PC-3 (cell line): Measurements from ENCODE around the gene PSMD1. TPM values are rescaled to one million over a fixed set of nuclear protein-coding genes. Genes with fewer than 3 reads are reported as not detected.
"Not testable (repeated sequence)": the region's sequence is repeated elsewhere in the genome, so short reads cannot be mapped to it uniquely, and the experiment has no call there.

Experiments
- ATAC-seq: fragments of 200-7000 bp; cut with Tn5 transposase; 2 replicates; pipeline ENCODE4 v1.9.1; 2020; ENCODE audit warnings: mild to moderate bottlenecking, moderate library complexity
- BruUV-seq: library from RNA; stranded (reverse); fragments of 400-500 nt; replicated peaks from 2 replicates; lab custom pipeline; 2021; lab: Mats Ljungman, UMichigan
- CTCF ChIA-PET: fragments of 300-600 bp; sonication (Branson Sonifier 250); formaldehyde crosslinking; loops from one replicate; lab custom pipeline; 2022; ENCODE audit warnings: antibody characterized with exemption; lab: Charles Lee
- POLR2A ChIA-PET: fragments of 300-600 bp; sonication (Branson Sonifier 250); formaldehyde crosslinking; loops from one replicate; lab custom pipeline; 2022; ENCODE audit warnings: antibody characterized with exemption; ENCODE audit not compliant: unreplicated experiment; lab: Charles Lee
- DNase-seq: peaks from one replicate; pipeline ENCODE4 v3.0.0-alpha.2; 2015
- H2AFZ ChIP-seq: fragments of 300-600 bp; sonication (generic); 2 replicates; pipeline ENCODE4 v1.6.0; 2016; ENCODE audit warnings: antibody characterized with exemption, low read length
- H3F3A ChIP-seq: fragments of 300-600 bp; sonication (generic); one replicate; pipeline ENCODE4 v1.6.0; 2017; ENCODE audit warnings: antibody characterized with exemption, low read length, control low read depth, mild to moderate bottlenecking; ENCODE audit not compliant: unreplicated experiment
- H3K27ac ChIP-seq: fragments of 300-600 bp; sonication (generic); 2 replicates; pipeline ENCODE4 v1.5.1; 2016; ENCODE audit warnings: mild to moderate bottlenecking, low read length
- H3K27me3 ChIP-seq: fragments of 300-600 bp; sonication (generic); 2 replicates; pipeline ENCODE4 v1.6.1; 2016; ENCODE audit warnings: low read length, mixed read lengths
- H3K36me3 ChIP-seq: fragments of 300-600 bp; sonication (generic); 2 replicates; pipeline ENCODE4 v1.6.1; 2016; ENCODE audit warnings: low read depth, mixed run types, low read length, mixed read lengths
- H3K4me1 ChIP-seq: fragments of 300-600 bp; sonication (generic); 2 replicates; pipeline ENCODE4 v1.5.1; 2016; ENCODE audit warnings: low read length; ENCODE audit not compliant: insufficient read depth
- H3K4me2 ChIP-seq: fragments of 300-600 bp; sonication (generic); 2 replicates; pipeline ENCODE4 v1.6.0; 2016; ENCODE audit warnings: low read length
- H3K4me3 ChIP-seq: fragments of 300-600 bp; sonication (generic); 2 replicates; pipeline ENCODE4 v1.5.1; 2016; ENCODE audit warnings: mild to moderate bottlenecking, low read length, mixed read lengths
- H3K79me2 ChIP-seq: fragments of 300-600 bp; sonication (generic); 2 replicates; pipeline ENCODE4 v1.6.1; 2017; ENCODE audit warnings: low read length, mixed read lengths
- H3K9ac ChIP-seq: fragments of 300-600 bp; sonication (generic); 2 replicates; pipeline ENCODE4 v1.6.0; 2016; ENCODE audit warnings: mild to moderate bottlenecking, low read length
- H3K9me2 ChIP-seq: fragments of 300-600 bp; sonication (generic); replicated peaks from 2 replicates; pipeline ENCODE4 v1.6.1; 2016; ENCODE audit warnings: mixed run types, low read length, mixed read lengths
- H3K9me3 ChIP-seq: fragments of 300-600 bp; sonication (generic); 2 replicates; pipeline ENCODE4 v1.6.1; 2016; ENCODE audit warnings: low read length, mixed read lengths
- H4K20me1 ChIP-seq: fragments of 300-600 bp; sonication (generic); 2 replicates; pipeline ENCODE4 v1.6.1; 2016; ENCODE audit warnings: low read length, mixed read lengths
- EZH2 ChIP-seq: fragments of 300-600 bp; sonication (generic); IDR thresholded peaks from one replicate; pipeline ENCODE4 v1.6.1; 2017; ENCODE audit warnings: antibody characterized with exemption, mild to moderate bottlenecking, low read length; ENCODE audit not compliant: unreplicated experiment
- EZH2phosphoT487 ChIP-seq: fragments of 300-600 bp; sonication (generic); IDR thresholded peaks from 2 replicates; pipeline ENCODE4 v1.6.1; 2018; ENCODE audit warnings: mild to moderate bottlenecking, antibody characterized with exemption, low read length, borderline replicate concordance
- intact Hi-C: fragments of 100-400 bp; cut with micrococcal nuclease; formaldehyde crosslinking; loops from 2 replicates; pipeline ENCODE4 v1.9.0; 2023
- total RNA-seq: library from RNA; depleted of rRNA; stranded (reverse); fragments of >200 nt; gene quantifications from 2 replicates; pipeline ENCODE4 v1.2.3, GENCODE V29; 2014
- TF ChIP-seq, protein P1 (sequence below): fragments of 300-600 bp; sonication (generic); conservative IDR thresholded peaks from 2 replicates; pipeline ENCODE4 v1.5.1; 2017; ENCODE audit warnings: antibody characterized with exemption, low read depth, mild to moderate bottlenecking, low read length

PSMD1 gene
- total RNA-seq, 1 experiment from 2014 or later = 154 TPM

DNA sequence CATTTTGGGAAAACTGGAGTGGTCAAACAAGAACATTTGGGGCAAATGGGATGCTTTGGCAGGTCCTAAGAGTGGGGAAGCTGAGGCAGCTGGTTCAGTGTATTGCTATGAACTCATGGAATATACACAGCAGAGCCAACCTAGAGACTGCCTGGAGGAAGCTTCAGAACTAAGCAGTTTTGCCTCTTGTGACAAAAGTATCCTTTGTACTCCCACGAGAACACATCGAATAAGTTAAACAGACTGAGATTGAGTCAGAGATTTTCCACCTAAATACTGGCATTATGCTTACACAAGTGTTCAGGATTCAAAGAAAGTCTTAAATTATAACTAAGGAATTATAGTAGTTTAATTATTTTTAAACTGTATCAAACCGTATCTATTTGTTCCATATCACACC is 136.5 kb downstream of the PSMD1 start:
- no peak for TF ChIP-seq EZH2phosphoT487
- TF ChIP-seq, protein P1, sequence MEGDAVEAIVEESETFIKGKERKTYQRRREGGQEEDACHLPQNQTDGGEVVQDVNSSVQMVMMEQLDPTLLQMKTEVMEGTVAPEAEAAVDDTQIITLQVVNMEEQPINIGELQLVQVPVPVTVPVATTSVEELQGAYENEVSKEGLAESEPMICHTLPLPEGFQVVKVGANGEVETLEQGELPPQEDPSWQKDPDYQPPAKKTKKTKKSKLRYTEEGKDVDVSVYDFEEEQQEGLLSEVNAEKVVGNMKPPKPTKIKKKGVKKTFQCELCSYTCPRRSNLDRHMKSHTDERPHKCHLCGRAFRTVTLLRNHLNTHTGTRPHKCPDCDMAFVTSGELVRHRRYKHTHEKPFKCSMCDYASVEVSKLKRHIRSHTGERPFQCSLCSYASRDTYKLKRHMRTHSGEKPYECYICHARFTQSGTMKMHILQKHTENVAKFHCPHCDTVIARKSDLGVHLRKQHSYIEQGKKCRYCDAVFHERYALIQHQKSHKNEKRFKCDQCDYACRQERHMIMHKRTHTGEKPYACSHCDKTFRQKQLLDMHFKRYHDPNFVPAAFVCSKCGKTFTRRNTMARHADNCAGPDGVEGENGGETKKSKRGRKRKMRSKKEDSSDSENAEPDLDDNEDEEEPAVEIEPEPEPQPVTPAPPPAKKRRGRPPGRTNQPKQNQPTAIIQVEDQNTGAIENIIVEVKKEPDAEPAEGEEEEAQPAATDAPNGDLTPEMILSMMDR = no peak
- Histone ChIP-seq H3K4me2 (no peak overlapping the region), H4K20me1 (no peaks in the 10 kb centered on the region), H3K9me2 (no peaks in the 10 kb centered on the region), H3F3A (no peaks in the 10 kb centered on the region), H3K27me3 (no peaks in the 10 kb centered on the region), H3K36me3 (no peaks in the 10 kb centered on the region), H3K79me2 (no peaks in the 10 kb centered on the region), H3K4me3 (no peak overlapping the region), H3K9ac (no peak overlapping the region), H3K9me3 (no peaks in the 10 kb centered on the region), H3K27ac (no peak overlapping the region), H2AFZ (no peak overlapping the region), H3K4me1 (peaks cover 4% of the 10 kb centered on the region)
- BruUV-seq = no TSS peak
- CTCF ChIA-PET = interaction anchor here (1.3 kb wide), 1 partner anchor 89 kb away, joined by 3 read pairs; no protein-coding TSS in a partner anchor
- ATAC-seq (no peak), DNase-seq (no peak)
- POLR2A ChIA-PET = interaction anchor here (0.6 kb wide), 1 partner anchor 46 kb away, joined by 4 read pairs; no protein-coding TSS in a partner anchor
- intact Hi-C loops = no loop called here

DNA sequence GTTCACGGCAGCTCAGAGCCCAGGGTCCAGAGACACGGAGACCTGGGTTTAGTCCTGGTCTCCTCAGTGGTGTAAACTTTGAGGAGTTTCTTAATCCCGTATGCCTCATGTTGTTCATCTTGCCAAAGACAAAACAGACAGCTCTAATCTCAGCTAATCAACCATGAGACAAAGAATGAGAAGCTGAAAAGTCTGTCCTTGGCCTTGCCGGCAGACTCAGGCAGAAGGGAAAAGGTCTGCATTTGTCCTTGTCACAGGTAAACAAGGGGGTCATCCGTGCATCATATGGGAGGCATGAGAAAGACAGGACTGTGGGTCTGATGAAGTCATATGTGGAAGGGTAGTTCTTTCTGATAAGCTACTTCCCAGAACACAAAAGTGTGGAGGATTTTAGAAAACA is 139.9 kb downstream of the PSMD1 start:
- H3K36me3 ChIP-seq = no peaks in the 10 kb centered on the region
- H3K4me3 ChIP-seq = no peak overlapping the region
- H3K9ac ChIP-seq = no peak overlapping the region
- no TSS peak for BruUV-seq
- ChIA-PET CTCF (no interaction called here), POLR2A (no interaction called here)
- TF ChIP-seq EZH2phosphoT487 (no peak), EZH2 (no peak)
- TF ChIP-seq, protein P1 = no peak
- no peaks in the 10 kb centered on the region for H4K20me1 ChIP-seq
- H3K9me3 ChIP-seq = no peaks in the 10 kb centered on the region
- intact Hi-C loops = loop anchor here (5.0 kb wide), 1 partner anchor 94 kb away; no protein-coding TSS in a partner anchor
- H3F3A ChIP-seq = no peaks in the 10 kb centered on the region
- DNase-seq (no peak), ATAC-seq (no peak)
- no peaks in the 10 kb centered on the region for H3K27me3 ChIP-seq
- H3K27ac ChIP-seq = no peak overlapping the region
- peaks cover 27% of the 10 kb centered on the region for H3K4me1 ChIP-seq
- H3K79me2 ChIP-seq = peaks cover 11% of the 10 kb centered on the region; the same call in 1 of the 2 replicates
- H3K4me2 ChIP-seq = no peak overlapping the region
- no peaks in the 10 kb centered on the region for H3K9me2 ChIP-seq
- H2AFZ ChIP-seq = no peak overlapping the region

DNA sequence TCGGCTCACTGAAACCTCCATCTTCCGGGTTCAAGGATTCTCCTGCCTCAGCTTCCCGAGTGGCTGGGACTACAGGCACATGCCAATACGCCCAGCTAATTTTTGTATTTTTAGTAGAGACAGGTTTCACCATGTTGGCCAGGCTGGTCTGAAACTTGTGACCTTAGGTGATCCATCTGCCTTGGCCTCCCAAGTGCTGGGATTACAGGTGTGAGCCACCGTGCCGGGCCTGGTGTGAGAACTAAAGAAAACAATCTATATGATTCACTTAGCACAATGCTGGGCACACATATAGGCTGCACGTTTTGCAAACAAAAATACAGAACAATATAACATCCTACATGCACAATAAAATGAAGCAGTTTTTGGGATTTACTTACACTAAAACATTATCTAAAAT is 140.5 kb downstream of the PSMD1 start:
- H3F3A ChIP-seq, ATAC-seq, CTCF ChIA-PET, H3K27me3 ChIP-seq, H3K9ac ChIP-seq, POLR2A ChIA-PET, DNase-seq, H4K20me1 ChIP-seq, H3K27ac ChIP-seq, H3K9me2 ChIP-seq, H3K36me3 ChIP-seq, H3K4me3 ChIP-seq, BruUV-seq, H3K9me3 ChIP-seq, H2AFZ ChIP-seq: not testable (repeated sequence)
- H3K79me2 ChIP-seq = peaks cover 11% of the 10 kb centered on the region; the same call in 1 of the 2 replicates
- H3K4me2 ChIP-seq = peak overlapping the region; percentile 75; the same call in 1 of the 2 replicates
- intact Hi-C loops = loop anchor here (5.0 kb wide), 1 partner anchor 95 kb away; no protein-coding TSS in a partner anchor
- peaks cover 27% of the 10 kb centered on the region for H3K4me1 ChIP-seq
